Measurements from ENCODE around the gene TMEM116. TPM values are rescaled to one million over a fixed set of nuclear protein-coding genes. Genes with fewer than 3 reads are reported as not detected.

TMEM116 gene
- total RNA-seq, 1 donor: 10.5 TPM

GRCh38 chr12:111893287-111893686, 119.7 kb downstream of the TMEM116 start:
- Histone ChIP-seq H4K20me1 (ENCODE audit: insufficient read depth, low read length) (no peaks in the 10 kb centered on the region), H2AFZ (ENCODE audit: low read length) (no peak overlapping the region), H3K27me3 (ENCODE audit: insufficient read depth, low read length) (no peaks in the 10 kb centered on the region), H3K4me2 (ENCODE audit: insufficient read depth, low read length) (no peak overlapping the region), H3K4me3 (ENCODE audit: insufficient read depth, low read length) (no peak overlapping the region), H3K79me2 (ENCODE audit: insufficient read depth, low read length) (no peaks in the 10 kb centered on the region), H3K36me3 (ENCODE audit: insufficient read depth, low read length) (peaks cover 57% of the 10 kb centered on the region), H3K4me1 (ENCODE audit: insufficient read depth, low read length) (no peaks in the 10 kb centered on the region), H3K9me3 (ENCODE audit: low read depth, low read length) (no peaks in the 10 kb centered on the region), H3K27ac (ENCODE audit: low read depth, low read length) (no peak overlapping the region)
- TF ChIP-seq, protein P1, sequence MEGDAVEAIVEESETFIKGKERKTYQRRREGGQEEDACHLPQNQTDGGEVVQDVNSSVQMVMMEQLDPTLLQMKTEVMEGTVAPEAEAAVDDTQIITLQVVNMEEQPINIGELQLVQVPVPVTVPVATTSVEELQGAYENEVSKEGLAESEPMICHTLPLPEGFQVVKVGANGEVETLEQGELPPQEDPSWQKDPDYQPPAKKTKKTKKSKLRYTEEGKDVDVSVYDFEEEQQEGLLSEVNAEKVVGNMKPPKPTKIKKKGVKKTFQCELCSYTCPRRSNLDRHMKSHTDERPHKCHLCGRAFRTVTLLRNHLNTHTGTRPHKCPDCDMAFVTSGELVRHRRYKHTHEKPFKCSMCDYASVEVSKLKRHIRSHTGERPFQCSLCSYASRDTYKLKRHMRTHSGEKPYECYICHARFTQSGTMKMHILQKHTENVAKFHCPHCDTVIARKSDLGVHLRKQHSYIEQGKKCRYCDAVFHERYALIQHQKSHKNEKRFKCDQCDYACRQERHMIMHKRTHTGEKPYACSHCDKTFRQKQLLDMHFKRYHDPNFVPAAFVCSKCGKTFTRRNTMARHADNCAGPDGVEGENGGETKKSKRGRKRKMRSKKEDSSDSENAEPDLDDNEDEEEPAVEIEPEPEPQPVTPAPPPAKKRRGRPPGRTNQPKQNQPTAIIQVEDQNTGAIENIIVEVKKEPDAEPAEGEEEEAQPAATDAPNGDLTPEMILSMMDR (IDR thresholded peaks at IDR 0.05; ENCODE audit: extremely low read depth, low read depth, low read length): no peak
- no peak for DNase-seq (ENCODE audit: insufficient read length, low spot score, missing footprints)

- DNase-seq (ENCODE audit: insufficient read length, low spot score, missing footprints): no peak
- H3K36me3 ChIP-seq (ENCODE audit: insufficient read depth, low read length): peaks cover 74% of the 10 kb centered on the region
Measured at GRCh38 chr12:111887926-111888745, 124.8 kb downstream of the TMEM116 start.

GRCh38 chr12:111886662-111887545, 126.1 kb downstream of the TMEM116 start:
- Histone ChIP-seq H3K36me3 (ENCODE audit: insufficient read depth, low read length) (peaks cover 69% of the 10 kb centered on the region), H3K9me3 (ENCODE audit: low read depth, low read length) (no peaks in the 10 kb centered on the region), H3K27ac (ENCODE audit: low read depth, low read length) (no peak overlapping the region), H3K4me2 (ENCODE audit: insufficient read depth, low read length) (no peak overlapping the region), H4K20me1 (ENCODE audit: insufficient read depth, low read length) (no peaks in the 10 kb centered on the region), H3K79me2 (ENCODE audit: insufficient read depth, low read length) (no peaks in the 10 kb centered on the region), H3K27me3 (ENCODE audit: insufficient read depth, low read length) (no peaks in the 10 kb centered on the region), H2AFZ (ENCODE audit: low read length) (no peak overlapping the region), H3K4me3 (ENCODE audit: insufficient read depth, low read length) (no peak overlapping the region), H3K4me1 (ENCODE audit: insufficient read depth, low read length) (no peaks in the 10 kb centered on the region)
- no peak for DNase-seq (ENCODE audit: insufficient read length, low spot score, missing footprints)
- TF ChIP-seq, protein P1 (IDR thresholded peaks at IDR 0.05; ENCODE audit: extremely low read depth, low read depth, low read length): no peak

More at GRCh38 chr12:111887926-111888745, 124.8 kb downstream of the TMEM116 start:
- Histone ChIP-seq H3K27me3 (ENCODE audit: insufficient read depth, low read length) (no peaks in the 10 kb centered on the region), H3K4me2 (ENCODE audit: insufficient read depth, low read length) (no peak overlapping the region), H2AFZ (ENCODE audit: low read length) (no peak overlapping the region), H3K9me3 (ENCODE audit: low read depth, low read length) (no peaks in the 10 kb centered on the region), H3K79me2 (ENCODE audit: insufficient read depth, low read length) (no peaks in the 10 kb centered on the region), H4K20me1 (ENCODE audit: insufficient read depth, low read length) (no peaks in the 10 kb centered on the region), H3K4me1 (ENCODE audit: insufficient read depth, low read length) (no peaks in the 10 kb centered on the region), H3K27ac (ENCODE audit: low read depth, low read length) (no peak overlapping the region), H3K4me3 (ENCODE audit: insufficient read depth, low read length) (no peak overlapping the region)
- TF ChIP-seq, protein P1 (IDR thresholded peaks at IDR 0.05; ENCODE audit: extremely low read depth, low read depth, low read length): no peak

DNA sequence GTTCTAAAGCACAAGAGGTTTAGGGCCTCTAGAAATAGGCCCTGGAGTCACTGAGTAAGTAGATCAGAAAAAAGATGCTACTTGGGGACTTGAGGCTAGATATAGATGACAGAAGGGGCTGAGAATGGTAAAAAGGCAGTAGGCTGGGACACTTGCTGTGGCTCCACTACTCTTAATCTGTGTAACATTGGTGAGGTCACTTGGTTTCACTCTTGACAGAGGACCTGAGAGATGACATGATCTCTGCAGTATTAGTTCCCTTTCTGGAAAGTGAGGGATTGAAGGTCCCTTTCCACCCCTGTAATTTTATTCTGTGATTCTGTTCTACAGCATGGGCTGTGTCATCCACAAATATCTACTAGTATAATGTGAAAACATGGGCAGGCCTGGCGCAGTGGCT, 131.2 kb downstream of the TMEM116 start:
- Histone ChIP-seq H3K9me3 (ENCODE audit: low read depth, low read length) (no peaks in the 10 kb centered on the region), H3K27ac (ENCODE audit: low read depth, low read length) (no peak overlapping the region), H3K4me2 (ENCODE audit: insufficient read depth, low read length) (no peak overlapping the region), H3K4me1 (ENCODE audit: insufficient read depth, low read length) (no peaks in the 10 kb centered on the region), H2AFZ (ENCODE audit: low read length) (no peak overlapping the region), H3K79me2 (ENCODE audit: insufficient read depth, low read length) (peaks cover 4% of the 10 kb centered on the region), H3K4me3 (ENCODE audit: insufficient read depth, low read length) (no peak overlapping the region), H3K36me3 (ENCODE audit: insufficient read depth, low read length) (peaks cover 68% of the 10 kb centered on the region), H3K27me3 (ENCODE audit: insufficient read depth, low read length) (no peaks in the 10 kb centered on the region), H4K20me1 (ENCODE audit: insufficient read depth, low read length) (no peaks in the 10 kb centered on the region)
- TF ChIP-seq, protein P1 (IDR thresholded peaks at IDR 0.05; ENCODE audit: extremely low read depth, low read depth, low read length): no peak
- no peak for DNase-seq (ENCODE audit: insufficient read length, low spot score, missing footprints)

Measured in osteoblast (primary cell).